Subcutaneous abdominal adipose tissue (tissue), 5 donors: ENCODE results near the gene NRDC.

Experiments used
- H3K27ac ChIP-seq: one replicate; pipeline ENCODE4 v1.7.0; 2013; ENCODE audit warnings: low read depth, mild to moderate bottlenecking, inconsistent platforms, low read length, moderate library complexity
- H3K27me3 ChIP-seq, 5 donors: one replicate each; pipeline ENCODE4 v1.7.0; 2013; ENCODE audit warnings: low read length in 5 of 5, inconsistent platforms in 1 of 5; ENCODE audit not compliant: control insufficient read depth in 5 of 5, insufficient read depth in 4 of 5
- H3K36me3 ChIP-seq, 5 donors: one replicate each; pipeline ENCODE4 v1.7.0; 2013; ENCODE audit warnings: low read length in 5 of 5; ENCODE audit not compliant: control insufficient read depth in 5 of 5, insufficient read depth in 5 of 5
- H3K4me1 ChIP-seq, 5 donors: one replicate each; pipeline ENCODE4 v1.7.0; 2013; ENCODE audit warnings: low read length in 5 of 5, mild to moderate bottlenecking in 3 of 5, moderate library complexity in 1 of 5; ENCODE audit not compliant: control insufficient read depth in 5 of 5, insufficient read depth in 5 of 5
- H3K4me3 ChIP-seq, 5 donors: one replicate each; pipeline ENCODE4 v1.7.0; 2013; ENCODE audit warnings: low read length in 5 of 5, low read depth in 1 of 5
- H3K9ac ChIP-seq, 5 donors: one replicate each; pipeline ENCODE4 v1.7.0; 2013; ENCODE audit warnings: low read length in 5 of 5, mild to moderate bottlenecking in 4 of 5, moderate library complexity in 3 of 5
- H3K9me3 ChIP-seq, 5 donors: one replicate each; pipeline ENCODE4 v1.7.0; 2013; ENCODE audit warnings: low read length in 5 of 5; ENCODE audit not compliant: control insufficient read depth in 5 of 5
- donor health status: healthy.
- donor health status: healthy.
- donor health status: healthy.
- donor health status: healthy.
- donor health status: healthy.

NRDC gene

GRCh38 chr1:51789342-51789741 lies 89.2 kb downstream of the NRDC start:
- H3K9ac ChIP-seq, result no peak overlapping the region
- H3K4me1 ChIP-seq, result peaks cover 0 to 3% (median 0%) of the 10 kb centered on the region in 5 donors
- H3K4me3 ChIP-seq, result no peak overlapping the region
- no peaks in the 10 kb centered on the region for H3K9me3 ChIP-seq
- H3K27ac ChIP-seq, result no peak overlapping the region
- H3K36me3 ChIP-seq, result peaks cover 68 to 100% (median 98%) of the 10 kb centered on the region in 5 donors
- H3K27me3 ChIP-seq, result no peaks in the 10 kb centered on the region

- H3K9ac ChIP-seq, result no peak overlapping the region
- peaks cover 0 to 3% (median 0%) of the 10 kb centered on the region in 5 donors for H3K4me1 ChIP-seq
- no peaks in the 10 kb centered on the region for H3K27me3 ChIP-seq
- H3K9me3 ChIP-seq, result no peaks in the 10 kb centered on the region
- no peak overlapping the region for H3K27ac ChIP-seq
- H3K4me3 ChIP-seq, result no peak overlapping the region
- H3K36me3 ChIP-seq, result peaks cover 70 to 100% (median 98%) of the 10 kb centered on the region in 5 donors
Measured at GRCh38 chr1:51788938-51789337, 89.6 kb downstream of the NRDC start.

GRCh38 chr1:51784997-51785421 lies 93.5 kb downstream of the NRDC start:
- Histone ChIP-seq H3K4me1 (no peaks in the 10 kb centered on the region), H3K9ac (no peak overlapping the region), H3K9me3 (no peaks in the 10 kb centered on the region), H3K4me3 (no peak overlapping the region), H3K27me3 (no peaks in the 10 kb centered on the region), H3K27ac (no peak overlapping the region), H3K36me3 (peaks cover 75 to 93% (median 79%) of the 10 kb centered on the region in 5 donors)

- Histone ChIP-seq H3K4me1 (no peaks in the 10 kb centered on the region), H3K27me3 (no peaks in the 10 kb centered on the region), H3K4me3 (no peak overlapping the region), H3K27ac (no peak overlapping the region), H3K9ac (no peak overlapping the region), H3K9me3 (no peaks in the 10 kb centered on the region), H3K36me3 (peaks cover 41 to 54% (median 47%) of the 10 kb centered on the region in 5 donors)
Measured at GRCh38 chr1:51780927-51781326, 97.6 kb downstream of the NRDC start.

GRCh38 chr1:51776408-51776807 lies 102.1 kb downstream of the NRDC start:
- Histone ChIP-seq H3K9me3 (no peaks in the 10 kb centered on the region), H3K27ac (no peak overlapping the region), H3K4me1 (peaks cover 0 to 3% (median 0%) of the 10 kb centered on the region in 5 donors), H3K36me3 (peaks cover 25 to 46% (median 33%) of the 10 kb centered on the region in 5 donors), H3K27me3 (no peaks in the 10 kb centered on the region), H3K9ac (no peak overlapping the region), H3K4me3 (no peak overlapping the region)

GRCh38 chr1:51768971-51769588 lies 109.4 kb downstream of the NRDC start:
- Histone ChIP-seq H3K4me3 (no peak overlapping the region), H3K36me3 (peaks cover 26 to 44% (median 37%) of the 10 kb centered on the region in 5 donors), H3K4me1 (peaks cover 0 to 5% (median 0%) of the 10 kb centered on the region in 5 donors), H3K27ac (no peak overlapping the region), H3K9me3 (no peaks in the 10 kb centered on the region), H3K27me3 (no peaks in the 10 kb centered on the region), H3K9ac (no peak overlapping the region)

GRCh38 chr1:51761351-51761750 lies 117.2 kb downstream of the NRDC start:
- H3K27ac ChIP-seq, result no peak overlapping the region
- H3K27me3 ChIP-seq, result no peaks in the 10 kb centered on the region
- H3K9me3 ChIP-seq, result no peaks in the 10 kb centered on the region
- no peaks in the 10 kb centered on the region for H3K4me1 ChIP-seq
- peaks cover 4 to 27% (median 17%) of the 10 kb centered on the region in 5 donors for H3K36me3 ChIP-seq
- H3K4me3 ChIP-seq, result no peak overlapping the region
- H3K9ac ChIP-seq, result no peak overlapping the region

GRCh38 chr1:51760872-51761271 lies 117.7 kb downstream of the NRDC start:
- no peaks in the 10 kb centered on the region for H3K27me3 ChIP-seq
- H3K36me3 ChIP-seq, result peaks cover 2 to 23% (median 13%) of the 10 kb centered on the region in 5 donors
- H3K27ac ChIP-seq, result no peak overlapping the region
- no peaks in the 10 kb centered on the region for H3K4me1 ChIP-seq
- no peak overlapping the region for H3K9ac ChIP-seq
- no peak overlapping the region for H3K4me3 ChIP-seq
- H3K9me3 ChIP-seq, result no peaks in the 10 kb centered on the region

- H3K27me3 ChIP-seq, result no peaks in the 10 kb centered on the region
- no peaks in the 10 kb centered on the region for H3K4me1 ChIP-seq
- H3K9ac ChIP-seq, result no peak overlapping the region
- no peaks in the 10 kb centered on the region for H3K9me3 ChIP-seq
- no peak overlapping the region for H3K27ac ChIP-seq
- H3K4me3 ChIP-seq, result no peak overlapping the region
- H3K36me3 ChIP-seq, result peaks cover 2 to 25% (median 12%) of the 10 kb centered on the region in 5 donors
Measured at GRCh38 chr1:51758310-51758709, 120.2 kb downstream of the NRDC start.

GRCh38 chr1:51756290-51756689 lies 122.2 kb downstream of the NRDC start:
- Histone ChIP-seq H3K9me3 (peaks cover 0 to 3% (median 0%) of the 10 kb centered on the region in 5 donors), H3K36me3 (peaks cover 8 to 26% (median 17%) of the 10 kb centered on the region in 5 donors), H3K27ac (no peak overlapping the region), H3K4me1 (no peaks in the 10 kb centered on the region), H3K27me3 (no peaks in the 10 kb centered on the region), H3K4me3 (no peak overlapping the region), H3K9ac (no peak overlapping the region)
